GM18526 (cell line): ENCODE measurements around the gene BBS9.

Source experiments
- POLR2A ChIP-seq: IDR thresholded peaks from 3 replicates; pipeline ENCODE4 v1.6.1; 2011; ENCODE audit not compliant: insufficient read length; ENCODE audit errors: extremely low read depth

Gene BBS9

DNA sequence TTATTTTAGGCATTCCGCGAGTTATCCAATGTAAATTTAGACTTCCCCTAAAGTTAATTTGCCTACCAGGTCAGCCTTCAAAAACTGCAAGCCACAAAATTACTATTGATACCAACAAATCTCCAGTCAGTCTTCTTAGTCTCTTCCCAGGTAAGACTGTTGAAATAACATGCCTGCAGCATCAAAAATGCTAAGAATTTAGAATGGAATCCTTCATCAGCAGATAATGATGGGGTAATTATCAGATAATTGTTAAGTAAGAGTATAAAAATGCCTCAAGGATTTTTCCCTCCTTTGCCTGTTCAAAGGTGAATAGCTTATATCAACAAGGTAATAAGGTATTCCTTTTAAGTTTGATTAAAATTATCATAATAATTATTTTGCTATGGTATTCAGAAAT is 228.5 kb downstream of the BBS9 start:
- no peak for TF ChIP-seq POLR2A

- no peak for TF ChIP-seq POLR2A
These were observed 240.5 kb downstream of the BBS9 start for GRCh38 chr7:33369888-33370287.

DNA sequence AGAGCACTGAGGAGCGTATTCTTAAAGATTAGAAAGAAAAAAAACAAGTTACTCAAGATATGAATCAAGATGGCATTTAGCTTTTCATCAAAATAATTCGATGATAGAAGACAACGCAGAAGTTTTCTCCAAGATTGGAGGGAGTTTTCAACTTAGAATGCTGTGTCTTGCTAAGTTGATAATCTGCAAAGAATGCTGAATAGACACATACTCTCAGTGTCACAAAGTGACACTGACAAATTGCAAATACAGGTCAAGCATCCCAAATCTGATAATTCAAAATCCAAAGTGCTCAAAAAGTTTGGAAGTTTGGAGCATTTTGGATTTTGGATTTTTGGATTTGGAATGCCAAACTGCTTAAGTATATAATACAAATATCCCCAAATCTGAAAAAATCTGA is 243.8 kb downstream of the BBS9 start:
- no peak for TF ChIP-seq POLR2A

DNA sequence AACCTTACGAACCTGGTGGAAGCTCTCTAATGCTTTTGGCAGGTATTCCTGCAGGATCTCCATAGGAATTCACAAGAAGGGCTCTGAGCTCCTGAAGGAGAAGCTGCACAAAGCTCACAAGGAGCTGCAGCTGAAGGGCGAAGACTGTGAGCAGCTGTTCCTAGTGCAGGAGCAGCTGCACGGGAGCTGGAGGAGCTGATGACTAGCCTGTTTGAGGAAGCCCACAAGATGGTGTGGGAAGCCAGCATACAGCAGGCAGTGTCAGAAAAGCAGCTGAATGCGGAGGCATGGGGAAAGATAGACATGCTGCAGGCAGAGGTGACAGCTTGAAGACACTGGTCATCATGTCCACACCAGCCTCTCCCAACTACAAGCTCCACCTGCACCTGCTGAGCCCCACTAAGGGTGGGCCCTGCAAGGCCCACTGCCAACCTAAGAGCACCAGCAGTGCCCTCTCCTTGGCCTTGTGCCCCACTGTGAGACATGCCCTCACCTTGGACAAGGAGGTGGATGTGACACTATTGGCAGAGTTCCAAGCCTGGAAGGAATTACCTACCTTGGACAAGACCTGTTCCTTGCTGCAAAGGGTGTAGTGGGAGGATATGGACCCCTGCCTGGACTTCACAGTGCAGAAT is 250.6 kb downstream of the BBS9 start:
- TF ChIP-seq POLR2A = no peak

GRCh38 chr7:33388332-33388731 is 259.0 kb downstream of the BBS9 start:
- TF ChIP-seq POLR2A = no peak

GRCh38 chr7:33392148-33392547 is 262.8 kb downstream of the BBS9 start:
- TF ChIP-seq POLR2A = no peak

DNA sequence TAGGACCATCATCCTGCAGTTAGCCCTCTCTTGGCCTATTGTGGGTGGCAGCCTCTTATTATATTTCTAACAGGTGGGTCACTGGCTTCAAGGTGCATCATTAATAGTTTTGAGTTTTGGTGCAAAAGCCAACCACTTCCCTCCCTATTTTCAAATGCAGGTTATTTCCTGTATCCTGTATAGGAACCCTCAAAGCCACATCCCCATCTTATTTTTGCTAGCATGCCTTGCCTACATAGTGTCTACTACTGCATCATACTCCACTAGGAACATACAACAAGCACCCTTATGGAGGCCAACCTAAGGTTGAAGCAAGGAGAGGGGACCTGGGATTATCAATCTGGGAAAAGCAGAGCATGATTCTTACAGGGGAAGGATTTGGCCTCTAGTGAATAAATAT is 264.4 kb downstream of the BBS9 start:
- TF ChIP-seq POLR2A = no peak

GRCh38 chr7:33395340-33395739 is 266.0 kb downstream of the BBS9 start:
- TF ChIP-seq POLR2A = no peak

DNA sequence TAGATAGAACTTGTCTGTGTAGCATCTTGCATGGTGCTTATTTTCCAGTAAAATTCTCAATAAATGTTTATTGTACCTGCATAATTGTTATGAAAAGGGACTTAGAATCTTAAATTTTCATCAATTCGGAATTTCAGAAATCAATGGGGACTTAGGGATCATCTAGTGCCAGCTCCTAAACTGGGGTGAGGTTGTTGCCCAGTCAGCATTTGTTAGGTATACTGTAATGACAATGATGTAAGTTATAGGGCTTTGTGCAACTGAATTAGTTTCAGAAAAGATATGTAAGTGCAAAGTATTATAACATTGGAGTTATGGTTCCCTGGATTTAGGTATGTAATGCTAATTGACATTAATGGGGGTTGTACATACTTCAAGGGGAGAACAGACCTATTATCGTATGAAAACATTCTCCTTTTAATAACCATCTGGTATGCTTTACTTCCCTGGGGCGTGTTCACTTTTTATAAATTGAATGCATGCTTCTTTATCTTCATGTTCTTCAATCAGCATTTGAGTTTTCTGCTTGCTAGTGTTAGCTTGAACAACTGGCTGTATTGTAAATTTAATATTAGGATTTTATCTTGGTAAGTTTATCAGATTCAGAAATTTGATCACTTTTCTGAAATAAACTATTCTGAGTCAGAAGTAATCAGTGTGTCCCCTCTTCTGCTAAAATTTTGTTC is 270.3 kb downstream of the BBS9 start:
- TF ChIP-seq POLR2A = no peak

GRCh38 chr7:33400214-33400538 is 270.8 kb downstream of the BBS9 start:
- no peak for TF ChIP-seq POLR2A

GRCh38 chr7:33410266-33410665 is 280.9 kb downstream of the BBS9 start:
- TF ChIP-seq POLR2A = no peak

- TF ChIP-seq POLR2A = no peak
These were observed 281.7 kb downstream of the BBS9 start for GRCh38 chr7:33411020-33411419.

GRCh38 chr7:33412331-33412730 is 283.0 kb downstream of the BBS9 start:
- TF ChIP-seq POLR2A = no peak

- TF ChIP-seq POLR2A = no peak
These were observed 288.9 kb downstream of the BBS9 start for GRCh38 chr7:33418251-33418701.

DNA sequence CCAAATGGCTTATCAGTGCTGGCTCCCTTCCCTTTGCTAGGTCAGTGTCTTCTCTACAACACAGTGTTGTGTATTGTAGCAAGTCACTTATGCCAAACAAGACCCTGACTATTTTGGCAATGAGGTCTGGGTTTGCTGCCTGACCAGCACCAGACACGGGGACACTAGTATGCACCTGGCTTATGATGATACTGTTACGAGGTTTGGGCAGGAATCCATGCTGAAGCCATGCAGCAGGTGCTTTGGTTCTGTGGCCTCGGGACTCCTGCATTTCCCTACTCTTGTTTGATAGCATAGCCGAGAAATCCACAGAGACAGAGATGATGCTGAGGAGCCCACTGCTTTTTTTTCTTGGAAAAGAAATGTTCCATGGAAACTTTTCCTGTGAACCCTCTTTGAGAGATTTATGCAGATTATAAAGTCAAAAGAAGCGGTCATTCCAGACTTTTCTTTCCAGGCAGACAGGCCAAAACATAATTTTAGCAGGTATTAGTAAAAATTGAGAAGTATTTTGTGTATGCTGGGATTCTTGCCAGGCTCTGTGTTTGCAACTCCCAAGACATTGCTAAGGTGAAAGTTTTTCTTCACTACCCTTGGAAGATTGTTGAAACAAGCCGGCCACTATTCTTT is 291.1 kb downstream of the BBS9 start:
- no peak for TF ChIP-seq POLR2A

GRCh38 chr7:33421429-33421828 is 292.1 kb downstream of the BBS9 start:
- TF ChIP-seq POLR2A = no peak
